ENCODE data around the gene NTSR2.

- TF ChIP-seq JUND (IDR thresholded peaks at IDR 0.05) (no peak), CTCF (IDR thresholded peaks at IDR 0.05; ENCODE audit: low read depth, low read length, missing input control) (no peak), ATF3 (IDR thresholded peaks at IDR 0.05) (no peak), HNF4A (conservative IDR thresholded peaks at IDR 0.05) (no peak), TAF1 (conservative IDR thresholded peaks at IDR 0.05) (no peak), MAX (IDR thresholded peaks at IDR 0.05) (no peak)
Measured at GRCh38 chr2:11613297-11613696, 56.7 kb downstream of the NTSR2 start.
